Testis (tissue), 3 donors: ENCODE measurements around the gene ACTR8. TPM values are rescaled to one million over a fixed set of nuclear protein-coding genes. Genes with fewer than 3 reads are reported as not detected.

Experiments
- DNase-seq: peaks from one replicate; pipeline ENCODE4 v3.0.0-alpha.2; 2019
- H3K27ac ChIP-seq, 2 donors: fragments of 200-600 bp; sonication (generic); one replicate each; pipeline ENCODE4 v1.5.1; 2019
- H3K27me3 ChIP-seq: fragments of 200-600 bp; sonication (generic); one replicate; pipeline ENCODE4 v1.5.1; 2019
- H3K36me3 ChIP-seq: fragments of 200-600 bp; sonication (generic); one replicate; pipeline ENCODE4 v1.5.1; 2017; ENCODE audit warnings: low read depth; ENCODE audit errors: missing control alignments
- H3K4me1 ChIP-seq: fragments of 200-600 bp; sonication (generic); one replicate; pipeline ENCODE4 v1.5.1; 2019
- H3K4me3 ChIP-seq, 2 donors: fragments of 200-600 bp; sonication (generic); one replicate each; pipeline ENCODE4 v1.5.1; 2017 to 2019
- H3K9me3 ChIP-seq: fragments of 200-600 bp; sonication (generic); one replicate; pipeline ENCODE4 v1.5.1; 2017
- POLR2A ChIP-seq: fragments of 450-650 bp; IDR thresholded peaks from one replicate; pipeline ENCODE4 v1.6.1; 2017; ENCODE audit warnings: antibody characterized with exemption, mild to moderate bottlenecking, moderate library complexity
- WGBS, 2 donors: methylation state at CpG; one replicate each; pipeline ENCODE4 v1.1.5; 2018; 5-methylcytosine and 5-hydroxymethylcytosine counted together
- intact Hi-C: fragments of 100-400 bp; cut with DNase I; formaldehyde crosslinking; loops from one replicate; pipeline ENCODE4 v1.15.1; 2023; ENCODE audit warnings: low total_unique reads
- polyA plus RNA-seq: library from polyadenylated mRNA; stranded (reverse); fragments of 350-450 nt; fragmentation: Illumina TruSeq; extraction: RNeasy Lipid Tissue Mini Kit (QIAGEN cat#74804); gene quantifications from one replicate; pipeline ENCODE4 v1.2.3, GENCODE V29; 2014; ENCODE audit warnings: low read depth, low replicate concordance; ENCODE audit not compliant: insufficient read depth
- total RNA-seq, 2 donors: library from RNA; depleted of rRNA; stranded (reverse); fragments of >200 nt; gene quantifications; one replicate each; pipeline ENCODE4 v1.2.3, GENCODE V29; 2016
- TF ChIP-seq, protein P1 (sequence below), 3 experiments: fragments of 450-650 bp in 2 of 3; fragments of 200-600 bp in 1 of 3; sonication (generic) in 1 of 3; IDR thresholded peaks; one replicate each; pipeline ENCODE4 v1.5.1; 2016 to 2019; ENCODE audit warnings: antibody characterized with exemption in 3 of 3, mild to moderate bottlenecking in 2 of 3, moderate library complexity in 1 of 3

The ACTR8 gene
- total and polyA plus RNA-seq, 3 donors from 2014 or later = 47.0 to 60.1 (median 56.4) TPM

DNA sequence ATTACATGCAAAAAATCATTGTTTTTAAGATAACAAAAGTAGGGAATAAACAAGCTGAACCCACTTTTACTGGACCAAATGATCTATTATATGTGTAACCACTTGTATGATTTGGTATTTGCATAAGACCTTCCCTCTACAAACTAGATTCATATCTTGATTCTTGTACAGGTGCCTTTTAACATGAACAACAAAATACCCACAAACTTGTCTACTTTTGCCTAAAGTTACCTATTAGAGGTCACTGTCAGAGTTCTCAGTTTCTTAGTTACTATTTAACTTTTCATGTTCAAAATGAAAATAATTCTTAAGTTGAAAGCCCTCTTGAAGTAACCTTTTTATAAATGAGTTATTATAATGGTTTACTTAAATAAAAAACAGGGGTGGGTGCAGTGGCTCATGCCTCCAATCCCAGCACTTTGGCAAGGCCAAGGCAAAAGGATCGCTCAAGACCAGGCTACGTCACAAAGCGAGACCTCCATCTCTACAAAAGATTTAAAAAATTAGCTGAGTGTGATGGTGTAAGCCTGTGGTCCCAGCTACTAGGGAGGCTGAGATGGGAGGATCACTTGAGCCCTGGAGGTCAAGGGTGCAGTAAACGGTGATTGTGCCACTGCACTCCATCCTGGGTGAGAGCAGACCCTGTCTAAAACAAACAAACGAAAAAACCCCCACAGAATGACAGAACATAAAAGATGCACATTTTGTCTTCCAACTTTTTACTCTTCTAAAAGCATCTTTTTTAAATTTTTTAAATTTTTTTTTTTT, 16.0 kb downstream of the ACTR8 start:
- Histone ChIP-seq H3K4me1 (no peaks in the 10 kb centered on the region), H3K27me3 (no peaks in the 10 kb centered on the region), H3K4me3 (no peak overlapping the region), H3K36me3 (no peaks in the 10 kb centered on the region), H3K9me3 (no peaks in the 10 kb centered on the region), H3K27ac (no peak overlapping the region)
- intact Hi-C loops = no loop called here
- TF ChIP-seq, protein P1, sequence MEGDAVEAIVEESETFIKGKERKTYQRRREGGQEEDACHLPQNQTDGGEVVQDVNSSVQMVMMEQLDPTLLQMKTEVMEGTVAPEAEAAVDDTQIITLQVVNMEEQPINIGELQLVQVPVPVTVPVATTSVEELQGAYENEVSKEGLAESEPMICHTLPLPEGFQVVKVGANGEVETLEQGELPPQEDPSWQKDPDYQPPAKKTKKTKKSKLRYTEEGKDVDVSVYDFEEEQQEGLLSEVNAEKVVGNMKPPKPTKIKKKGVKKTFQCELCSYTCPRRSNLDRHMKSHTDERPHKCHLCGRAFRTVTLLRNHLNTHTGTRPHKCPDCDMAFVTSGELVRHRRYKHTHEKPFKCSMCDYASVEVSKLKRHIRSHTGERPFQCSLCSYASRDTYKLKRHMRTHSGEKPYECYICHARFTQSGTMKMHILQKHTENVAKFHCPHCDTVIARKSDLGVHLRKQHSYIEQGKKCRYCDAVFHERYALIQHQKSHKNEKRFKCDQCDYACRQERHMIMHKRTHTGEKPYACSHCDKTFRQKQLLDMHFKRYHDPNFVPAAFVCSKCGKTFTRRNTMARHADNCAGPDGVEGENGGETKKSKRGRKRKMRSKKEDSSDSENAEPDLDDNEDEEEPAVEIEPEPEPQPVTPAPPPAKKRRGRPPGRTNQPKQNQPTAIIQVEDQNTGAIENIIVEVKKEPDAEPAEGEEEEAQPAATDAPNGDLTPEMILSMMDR (IDR thresholded peaks at IDR 0.05) = no peak
- no peak for TF ChIP-seq POLR2A
- DNase-seq = no peak
- 90 to 92% methylated on average over 5 of the region's 5 CpGs for WGBS, 2 donors

DNA sequence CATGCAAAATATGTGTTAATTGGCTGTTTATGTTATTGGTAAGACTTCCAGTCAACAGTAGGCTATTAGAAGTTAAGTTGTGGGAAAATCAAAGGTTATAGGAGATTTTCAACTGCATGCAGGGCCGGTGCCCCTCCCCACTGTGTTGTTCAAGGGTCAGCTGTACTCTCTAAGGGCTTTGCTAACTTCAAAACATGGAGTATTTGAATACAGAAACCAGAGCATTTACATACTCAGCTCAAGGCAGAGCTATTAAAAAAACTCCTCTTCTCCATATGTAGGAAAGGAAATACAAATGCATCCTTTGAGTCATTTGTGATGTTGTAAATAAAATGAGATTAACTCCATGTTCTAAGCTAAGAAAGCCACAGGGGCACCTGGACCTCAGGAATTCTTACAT, 18.8 kb downstream of the ACTR8 start:
- intact Hi-C loops = no loop called here
- WGBS, 2 donors = 83 to 93% methylated on average over 1 of the region's 1 CpG
- Histone ChIP-seq H3K4me3 (no peak overlapping the region), H3K4me1 (no peaks in the 10 kb centered on the region), H3K9me3 (no peaks in the 10 kb centered on the region), H3K27ac (no peak overlapping the region), H3K36me3 (no peaks in the 10 kb centered on the region), H3K27me3 (no peaks in the 10 kb centered on the region)
- TF ChIP-seq, protein P1 (IDR thresholded peaks at IDR 0.05) = no peak
- TF ChIP-seq POLR2A = no peak
- DNase-seq = no peak

DNA sequence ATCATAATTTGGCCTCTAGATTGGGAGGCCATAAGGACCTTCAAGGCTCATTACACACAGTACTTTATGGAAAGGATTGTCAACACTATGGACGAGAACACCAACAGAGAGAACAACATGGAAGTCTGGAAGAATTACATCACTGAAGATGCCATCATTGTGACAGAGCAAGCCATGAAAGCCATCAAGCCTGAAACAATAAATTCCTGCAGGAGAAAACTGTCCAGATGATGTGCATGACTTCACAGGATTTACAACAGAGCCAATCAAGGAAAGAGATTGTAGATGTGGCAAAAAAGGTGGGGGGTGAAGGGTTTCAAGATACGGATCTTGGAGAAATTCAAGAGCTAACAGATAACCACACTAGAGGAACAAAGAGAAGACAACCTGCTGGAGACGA, 19.7 kb downstream of the ACTR8 start:
- Histone ChIP-seq H3K4me1 (no peaks in the 10 kb centered on the region), H3K27me3 (no peaks in the 10 kb centered on the region), H3K27ac (no peak overlapping the region), H3K36me3 (no peaks in the 10 kb centered on the region), H3K9me3 (no peaks in the 10 kb centered on the region), H3K4me3 (no peak overlapping the region)
- intact Hi-C loops = no loop called here
- no peak for DNase-seq
- TF ChIP-seq, protein P1 (IDR thresholded peaks at IDR 0.05) = no peak
- TF ChIP-seq POLR2A = no peak
- WGBS, 2 donors = 95 to 99% methylated on average over 3 of the region's 3 CpGs

DNA sequence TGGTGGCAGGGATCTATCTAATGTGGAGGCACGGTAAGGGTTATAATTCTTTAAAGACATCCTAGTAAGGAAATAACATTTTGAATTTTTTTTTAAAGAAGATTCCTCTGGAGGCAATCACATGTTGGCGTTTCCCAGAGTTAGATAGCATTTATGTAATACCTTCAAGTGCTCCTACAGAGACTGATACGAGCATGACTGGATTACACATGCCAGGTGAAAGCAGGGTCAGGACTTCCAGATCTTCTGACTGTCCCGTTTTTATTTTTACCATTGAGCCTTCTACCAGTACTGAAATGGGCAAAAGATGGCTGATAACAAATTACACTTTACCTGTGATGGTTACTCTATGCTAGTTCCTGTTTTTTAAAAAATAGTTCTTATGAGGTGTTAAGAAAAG, 21.8 kb downstream of the ACTR8 start:
- TF ChIP-seq, protein P1 (IDR thresholded peaks at IDR 0.05) = no peak
- TF ChIP-seq POLR2A = no peak
- Histone ChIP-seq H3K4me3 (no peak overlapping the region), H3K27me3 (no peaks in the 10 kb centered on the region), H3K27ac (peak overlapping the region in 1 of 2 donors; percentile 60), H3K9me3 (no peaks in the 10 kb centered on the region), H3K36me3 (no peaks in the 10 kb centered on the region), H3K4me1 (no peaks in the 10 kb centered on the region)
- 82 to 85% methylated on average over 4 of the region's 4 CpGs for WGBS, 2 donors
- intact Hi-C loops = no loop called here
- DNase-seq = no peak

DNA sequence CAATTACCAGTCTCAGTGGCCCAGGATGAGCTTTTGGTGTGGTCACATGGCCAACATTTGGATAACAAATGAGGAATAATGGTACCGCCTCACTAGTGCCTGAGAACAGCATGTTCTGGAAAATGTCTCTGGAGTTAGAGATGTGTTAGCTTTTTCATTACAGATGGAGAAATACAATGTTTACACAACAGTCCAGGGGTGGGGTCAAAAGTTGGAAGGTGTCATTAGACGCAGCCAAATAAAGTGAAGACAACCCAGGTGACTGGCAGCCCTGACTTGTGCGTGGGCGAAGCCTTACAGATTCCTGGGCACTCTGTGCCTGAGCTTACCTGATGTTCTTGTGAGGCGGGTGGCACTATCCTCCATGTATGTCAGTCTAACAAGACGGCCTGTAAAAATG, 22.8 kb downstream of the ACTR8 start:
- H3K36me3 ChIP-seq = no peaks in the 10 kb centered on the region
- TF ChIP-seq, protein P1 (IDR thresholded peaks at IDR 0.05) = no peak
- TF ChIP-seq POLR2A = no peak
- intact Hi-C loops = no loop called here
- no peaks in the 10 kb centered on the region for H3K4me1 ChIP-seq
- peak overlapping the region in 1 of 2 donors; percentile 60 for H3K27ac ChIP-seq
- no peak overlapping the region for H3K4me3 ChIP-seq
- H3K27me3 ChIP-seq = no peaks in the 10 kb centered on the region
- H3K9me3 ChIP-seq = no peaks in the 10 kb centered on the region
- 73 to 84% methylated on average over 5 to 6 of the region's 6 CpGs for WGBS, 2 donors
- no peak for DNase-seq
